ENCODE results near the gene ZNF680.

The ZNF680 gene

DNA sequence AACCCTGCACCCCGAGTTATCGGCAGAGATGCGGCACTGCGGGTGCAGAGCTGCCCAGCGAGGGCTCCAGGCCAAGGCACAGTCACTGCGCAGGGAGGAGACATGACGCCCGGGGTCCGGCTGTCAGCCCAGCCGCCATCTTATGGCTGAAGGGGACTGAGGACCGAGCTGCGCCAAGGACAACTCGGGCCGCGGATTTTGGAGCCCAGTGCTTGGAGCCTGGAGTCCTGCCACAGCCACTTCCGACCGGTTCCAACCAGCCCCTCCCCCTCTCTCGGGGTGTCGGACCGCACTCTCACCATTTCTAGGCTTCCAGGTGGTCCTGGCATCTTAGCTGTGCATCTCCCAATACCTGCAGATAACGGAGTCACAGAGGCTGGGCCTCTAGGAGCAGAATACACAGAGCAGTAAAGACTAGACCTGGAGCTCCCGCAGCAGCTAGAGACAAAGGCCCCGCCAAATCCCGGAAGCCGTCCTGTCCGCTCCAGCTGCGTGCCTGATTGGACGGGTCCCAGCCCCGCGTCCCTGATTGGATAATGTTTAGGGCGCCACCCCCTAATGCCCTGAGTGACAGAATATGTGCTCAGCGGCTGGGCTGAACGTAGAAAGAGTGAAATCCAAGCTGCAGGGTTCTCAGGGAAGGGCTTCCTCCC, at the start of gene ZNF680:
Gene ZNF680, minus strand, starts transcription at position 446 of the 653 bp plus-strand sequence. Its CDS starts 117 bp downstream, at position 329.
- DNase-seq (ENCODE audit: low spot score): peak; percentile 91
- peaks cover 13% of the 10 kb centered on the region for H3K4me1 ChIP-seq (ENCODE audit: insufficient read depth, poor library complexity, severe bottlenecking)
- peaks cover 24% of the 10 kb centered on the region for H3K36me3 ChIP-seq (ENCODE audit: low read depth)
- H3K27ac ChIP-seq (ENCODE audit: poor library complexity, severe bottlenecking): peak within 1 kb of the TSS; percentile 63
- H3K27me3 ChIP-seq (ENCODE audit: insufficient read depth, poor library complexity, severe bottlenecking): no peaks in the 10 kb centered on the region
- ATAC-seq (ENCODE audit: low read depth): peak; percentile 100
- TF ChIP-seq, protein P1, sequence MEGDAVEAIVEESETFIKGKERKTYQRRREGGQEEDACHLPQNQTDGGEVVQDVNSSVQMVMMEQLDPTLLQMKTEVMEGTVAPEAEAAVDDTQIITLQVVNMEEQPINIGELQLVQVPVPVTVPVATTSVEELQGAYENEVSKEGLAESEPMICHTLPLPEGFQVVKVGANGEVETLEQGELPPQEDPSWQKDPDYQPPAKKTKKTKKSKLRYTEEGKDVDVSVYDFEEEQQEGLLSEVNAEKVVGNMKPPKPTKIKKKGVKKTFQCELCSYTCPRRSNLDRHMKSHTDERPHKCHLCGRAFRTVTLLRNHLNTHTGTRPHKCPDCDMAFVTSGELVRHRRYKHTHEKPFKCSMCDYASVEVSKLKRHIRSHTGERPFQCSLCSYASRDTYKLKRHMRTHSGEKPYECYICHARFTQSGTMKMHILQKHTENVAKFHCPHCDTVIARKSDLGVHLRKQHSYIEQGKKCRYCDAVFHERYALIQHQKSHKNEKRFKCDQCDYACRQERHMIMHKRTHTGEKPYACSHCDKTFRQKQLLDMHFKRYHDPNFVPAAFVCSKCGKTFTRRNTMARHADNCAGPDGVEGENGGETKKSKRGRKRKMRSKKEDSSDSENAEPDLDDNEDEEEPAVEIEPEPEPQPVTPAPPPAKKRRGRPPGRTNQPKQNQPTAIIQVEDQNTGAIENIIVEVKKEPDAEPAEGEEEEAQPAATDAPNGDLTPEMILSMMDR (IDR thresholded peaks at IDR 0.05; ENCODE audit: poor library complexity, severe bottlenecking): no peak
- H3K4me3 ChIP-seq (ENCODE audit: severe bottlenecking): peak within 1 kb of the TSS; percentile 64
- no peaks in the 10 kb centered on the region for H3K9me3 ChIP-seq (ENCODE audit: severe bottlenecking)

DNA sequence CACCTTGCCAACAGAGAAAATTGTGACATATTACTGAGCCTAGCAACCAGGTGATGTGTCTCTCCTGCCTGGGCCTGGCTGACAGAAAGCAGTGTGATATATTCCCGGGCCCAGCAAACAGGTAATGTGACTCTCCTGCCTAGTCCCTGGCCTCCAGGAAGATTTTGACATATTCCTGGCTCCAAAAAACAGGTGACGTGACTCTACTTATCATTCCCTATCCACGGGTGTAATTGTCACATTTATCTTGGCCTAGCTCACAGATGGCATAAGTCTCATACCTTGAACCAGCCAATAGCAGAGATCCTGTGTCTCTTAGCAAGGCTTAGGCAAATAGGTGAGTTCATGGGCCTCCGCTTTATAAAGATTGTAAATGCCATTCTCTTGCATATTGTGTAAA, 49.6 kb upstream of the ZNF680 start:
- Histone ChIP-seq H3K27me3 (ENCODE audit: insufficient read depth, poor library complexity, severe bottlenecking) (no peaks in the 10 kb centered on the region), H3K9me3 (ENCODE audit: severe bottlenecking) (no peaks in the 10 kb centered on the region), H3K36me3 (ENCODE audit: low read depth) (no peaks in the 10 kb centered on the region), H3K4me3 (ENCODE audit: severe bottlenecking) (no peak overlapping the region), H3K27ac (ENCODE audit: poor library complexity, severe bottlenecking) (no peak overlapping the region), H3K4me1 (ENCODE audit: insufficient read depth, poor library complexity, severe bottlenecking) (no peaks in the 10 kb centered on the region)
- TF ChIP-seq, protein P1 (IDR thresholded peaks at IDR 0.05; ENCODE audit: poor library complexity, severe bottlenecking): no peak
- ATAC-seq (ENCODE audit: low read depth): no peak
- DNase-seq (ENCODE audit: low spot score): no peak

DNA sequence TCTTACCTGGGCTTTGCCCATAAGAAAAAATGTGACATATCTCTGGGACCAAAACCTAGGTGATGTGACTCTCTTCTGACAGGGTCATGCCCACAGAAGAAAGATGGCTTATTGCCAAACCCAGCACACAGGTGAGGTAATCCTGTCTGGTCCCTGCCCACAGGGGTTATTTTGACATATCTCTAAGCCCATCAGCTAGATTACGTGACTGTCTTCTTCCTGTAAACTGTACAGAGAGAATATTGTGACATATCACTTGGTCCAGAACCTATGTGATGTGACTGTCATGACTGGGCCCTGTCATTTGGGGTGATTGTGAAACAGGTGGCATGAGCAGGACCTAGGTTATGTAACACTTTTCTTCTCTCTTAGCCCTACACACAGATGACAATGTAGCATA, 48.8 kb upstream of the ZNF680 start:
- ATAC-seq (ENCODE audit: low read depth) (no peak), DNase-seq (ENCODE audit: low spot score) (no peak)
- Histone ChIP-seq H3K9me3 (ENCODE audit: severe bottlenecking) (no peaks in the 10 kb centered on the region), H3K4me1 (ENCODE audit: insufficient read depth, poor library complexity, severe bottlenecking) (no peaks in the 10 kb centered on the region), H3K36me3 (ENCODE audit: low read depth) (no peaks in the 10 kb centered on the region), H3K27ac (ENCODE audit: poor library complexity, severe bottlenecking) (no peak overlapping the region), H3K27me3 (ENCODE audit: insufficient read depth, poor library complexity, severe bottlenecking) (no peaks in the 10 kb centered on the region), H3K4me3 (ENCODE audit: severe bottlenecking) (no peak overlapping the region)
- TF ChIP-seq, protein P1 (IDR thresholded peaks at IDR 0.05; ENCODE audit: poor library complexity, severe bottlenecking): no peak

DNA sequence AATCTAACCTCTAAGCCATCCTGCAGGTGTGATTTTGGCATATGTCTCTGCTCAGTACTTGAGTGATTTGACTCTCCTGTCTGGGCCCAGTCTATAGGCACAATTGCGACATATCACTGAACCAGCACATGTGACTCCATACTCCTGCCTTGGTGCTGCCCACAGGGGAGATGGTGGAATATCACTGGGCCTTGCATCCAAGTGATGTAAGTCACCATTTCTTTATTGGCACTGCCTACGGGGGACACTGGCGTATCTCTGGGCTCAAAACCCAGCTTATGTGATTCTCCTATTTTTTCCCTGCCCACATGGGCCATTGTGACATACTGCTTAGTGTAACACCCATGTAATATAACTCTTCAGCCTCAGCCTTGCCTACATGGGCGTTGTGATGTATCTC, 48.1 kb upstream of the ZNF680 start:
- TF ChIP-seq, protein P1 (IDR thresholded peaks at IDR 0.05; ENCODE audit: poor library complexity, severe bottlenecking): no peak
- Histone ChIP-seq H3K4me3 (ENCODE audit: severe bottlenecking) (no peak overlapping the region), H3K27ac (ENCODE audit: poor library complexity, severe bottlenecking) (no peak overlapping the region), H3K9me3 (ENCODE audit: severe bottlenecking) (no peaks in the 10 kb centered on the region), H3K27me3 (ENCODE audit: insufficient read depth, poor library complexity, severe bottlenecking) (no peaks in the 10 kb centered on the region), H3K4me1 (ENCODE audit: insufficient read depth, poor library complexity, severe bottlenecking) (no peaks in the 10 kb centered on the region), H3K36me3 (ENCODE audit: low read depth) (no peaks in the 10 kb centered on the region)
- ATAC-seq (ENCODE audit: low read depth) (no peak), DNase-seq (ENCODE audit: low spot score) (no peak)
